Measurements from ENCODE around the gene NPNT.
"Not testable (repeated sequence)": the region's sequence is repeated elsewhere in the genome, so short reads cannot be mapped to it uniquely, and the experiment has no call there.

Gene NPNT, protein sequence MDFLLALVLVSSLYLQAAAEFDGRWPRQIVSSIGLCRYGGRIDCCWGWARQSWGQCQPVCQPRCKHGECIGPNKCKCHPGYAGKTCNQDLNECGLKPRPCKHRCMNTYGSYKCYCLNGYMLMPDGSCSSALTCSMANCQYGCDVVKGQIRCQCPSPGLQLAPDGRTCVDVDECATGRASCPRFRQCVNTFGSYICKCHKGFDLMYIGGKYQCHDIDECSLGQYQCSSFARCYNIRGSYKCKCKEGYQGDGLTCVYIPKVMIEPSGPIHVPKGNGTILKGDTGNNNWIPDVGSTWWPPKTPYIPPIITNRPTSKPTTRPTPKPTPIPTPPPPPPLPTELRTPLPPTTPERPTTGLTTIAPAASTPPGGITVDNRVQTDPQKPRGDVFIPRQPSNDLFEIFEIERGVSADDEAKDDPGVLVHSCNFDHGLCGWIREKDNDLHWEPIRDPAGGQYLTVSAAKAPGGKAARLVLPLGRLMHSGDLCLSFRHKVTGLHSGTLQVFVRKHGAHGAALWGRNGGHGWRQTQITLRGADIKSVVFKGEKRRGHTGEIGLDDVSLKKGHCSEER

DNA sequence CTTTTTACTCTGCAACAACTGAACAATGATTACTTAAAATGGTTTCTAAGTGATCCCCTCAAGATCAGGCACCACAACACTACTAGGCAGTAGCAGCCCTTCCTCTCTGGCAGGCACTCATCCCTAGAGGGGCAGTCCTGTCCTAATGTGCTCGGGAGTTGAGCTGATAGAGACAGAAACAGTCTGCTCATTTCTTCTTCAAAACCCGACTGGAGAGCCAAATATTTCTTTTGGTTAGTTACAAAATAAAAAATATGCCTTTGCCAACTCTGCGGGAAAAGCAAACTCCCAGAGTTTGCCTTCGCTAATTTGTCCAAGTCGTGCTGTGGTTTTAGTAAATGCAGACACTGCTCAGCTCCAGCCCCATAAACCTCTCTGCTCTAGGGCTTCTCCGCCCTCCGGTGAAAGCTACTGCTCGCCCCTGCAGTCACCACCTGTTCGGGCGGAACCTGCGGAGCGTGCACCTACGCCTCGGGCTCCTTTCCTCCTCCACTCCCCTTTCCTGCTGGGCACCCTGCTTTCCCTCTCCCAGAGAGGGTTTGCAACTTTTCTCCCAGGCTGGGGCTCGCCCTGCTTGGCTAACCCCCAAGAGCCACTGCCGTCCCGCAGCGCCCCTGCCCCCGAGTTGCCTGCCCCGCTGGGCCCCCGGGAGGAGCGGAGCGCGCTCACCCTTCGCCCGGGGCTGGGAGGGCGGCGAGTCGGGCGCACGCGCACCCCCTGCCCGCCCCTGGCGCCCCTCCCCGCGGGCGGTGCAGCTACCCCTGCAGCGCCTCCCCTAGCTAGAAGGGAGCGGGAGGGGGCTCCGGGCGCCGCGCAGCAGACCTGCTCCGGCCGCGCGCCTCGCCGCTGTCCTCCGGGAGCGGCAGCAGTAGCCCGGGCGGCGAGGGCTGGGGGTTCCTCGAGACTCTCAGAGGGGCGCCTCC is at the start of gene NPNT:
TSS of gene NPNT (plus strand) at position 812 of the 923 bp plus-strand sequence. CDS start 182 bp downstream, outside the sequence.
- no peaks in the 10 kb centered on the region for H3K9me3 ChIP-seq (ENCODE audit: control insufficient read depth, insufficient read depth, low read depth, low read length)
- peaks cover 95% of the 10 kb centered on the region for H3K27me3 ChIP-seq (ENCODE audit: control insufficient read depth, insufficient read depth, low read length)
- no peak within 1 kb of the TSS for H3K27ac ChIP-seq (ENCODE audit: low read depth, low read length)
- H3K4me1 ChIP-seq (ENCODE audit: control insufficient read depth, insufficient read depth, low read length), result peaks cover 5% of the 10 kb centered on the region; the same call in 1 of the 2 replicates
- no peaks in the 10 kb centered on the region for H3K36me3 ChIP-seq (ENCODE audit: control insufficient read depth, insufficient read depth, low read length)
- no peak within 1 kb of the TSS for H3K9ac ChIP-seq (ENCODE audit: low read length)
- peak within 1 kb of the TSS; percentile 66 for H3K4me3 ChIP-seq (ENCODE audit: low read depth, low read length)

DNA sequence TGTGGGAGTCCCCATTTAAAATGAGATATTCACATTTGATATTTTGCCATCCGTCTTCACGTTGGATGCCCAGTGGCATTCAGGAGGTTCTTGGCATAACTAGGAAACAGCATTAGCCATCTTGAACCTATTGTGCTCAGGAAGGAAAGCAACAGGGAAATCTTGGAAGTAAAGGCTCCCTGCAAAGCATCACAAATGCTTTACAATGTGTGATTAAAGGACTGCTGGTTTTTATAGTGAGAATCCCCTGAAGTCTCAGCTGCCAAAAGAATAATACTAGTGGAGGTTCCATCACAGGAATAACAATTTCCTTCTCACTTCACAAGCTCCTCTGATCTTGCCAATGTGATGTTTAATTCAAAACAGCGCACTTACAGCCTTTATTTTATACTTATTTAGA is 49.7 kb upstream of the NPNT start:
- H3K4me1 ChIP-seq (ENCODE audit: control insufficient read depth, insufficient read depth, low read length), result no peaks in the 10 kb centered on the region
- no peaks in the 10 kb centered on the region for H3K27me3 ChIP-seq (ENCODE audit: control insufficient read depth, insufficient read depth, low read length)
- H3K9ac ChIP-seq (ENCODE audit: low read length), result no peak overlapping the region
- H3K9me3 ChIP-seq (ENCODE audit: control insufficient read depth, insufficient read depth, low read depth, low read length), result no peaks in the 10 kb centered on the region
- peaks cover 19% of the 10 kb centered on the region for H3K36me3 ChIP-seq (ENCODE audit: control insufficient read depth, insufficient read depth, low read length)
- H3K27ac ChIP-seq (ENCODE audit: low read depth, low read length), result no peak overlapping the region
- H3K4me3 ChIP-seq (ENCODE audit: low read depth, low read length), result no peak overlapping the region

DNA sequence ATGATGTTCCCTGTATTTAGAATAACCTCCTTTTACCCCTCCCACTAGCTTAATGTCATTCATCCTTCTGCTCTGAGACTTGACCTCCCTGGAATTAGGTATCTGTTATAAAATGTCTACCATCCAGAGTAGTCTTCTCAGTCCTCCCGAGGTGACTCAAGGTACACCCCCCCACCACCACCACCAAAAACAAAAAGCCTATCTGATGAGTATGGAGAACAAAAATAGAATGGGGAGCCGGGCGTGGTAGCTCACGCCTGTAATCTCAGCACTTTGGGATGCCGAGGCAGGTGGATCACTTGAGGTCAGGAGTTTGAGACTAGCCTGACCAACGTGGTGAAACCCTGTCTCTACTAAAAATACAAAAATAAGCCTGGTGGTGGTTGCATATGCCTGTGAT is 46.9 kb upstream of the NPNT start:
- H3K4me1 ChIP-seq (ENCODE audit: control insufficient read depth, insufficient read depth, low read length); H3K9ac ChIP-seq (ENCODE audit: low read length); H3K27me3 ChIP-seq (ENCODE audit: control insufficient read depth, insufficient read depth, low read length); H3K27ac ChIP-seq (ENCODE audit: low read depth, low read length); H3K9me3 ChIP-seq (ENCODE audit: control insufficient read depth, insufficient read depth, low read depth, low read length); H3K4me3 ChIP-seq (ENCODE audit: low read depth, low read length): not testable (repeated sequence)
- H3K36me3 ChIP-seq (ENCODE audit: control insufficient read depth, insufficient read depth, low read length), result peaks cover 10% of the 10 kb centered on the region

DNA sequence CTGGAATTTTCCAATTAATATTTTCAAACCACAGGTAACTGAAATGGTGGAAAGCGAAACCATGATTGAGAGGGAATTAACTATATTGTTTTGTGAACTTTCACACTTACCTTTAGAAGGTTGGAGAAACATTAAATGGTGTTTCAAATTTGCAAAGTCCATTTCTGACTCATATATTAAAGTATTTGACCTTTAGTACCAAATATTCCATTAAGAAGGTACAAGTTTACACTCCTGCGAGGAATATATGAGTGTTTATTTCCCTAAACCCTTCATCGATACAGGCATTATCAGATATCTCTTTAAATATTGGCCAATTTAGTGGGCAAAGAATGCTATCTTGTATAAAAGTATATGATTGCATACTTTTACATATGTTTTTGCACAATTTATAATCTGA is 44.1 kb upstream of the NPNT start:
- Histone ChIP-seq H3K9me3 (ENCODE audit: control insufficient read depth, insufficient read depth, low read depth, low read length) (no peaks in the 10 kb centered on the region), H3K27ac (ENCODE audit: low read depth, low read length) (no peak overlapping the region), H3K9ac (ENCODE audit: low read length) (no peak overlapping the region), H3K4me3 (ENCODE audit: low read depth, low read length) (no peak overlapping the region), H3K36me3 (ENCODE audit: control insufficient read depth, insufficient read depth, low read length) (0 out of 2 replicates have a peak, but pooled peaks cover 4% of the 10 kb centered on the region), H3K27me3 (ENCODE audit: control insufficient read depth, insufficient read depth, low read length) (no peaks in the 10 kb centered on the region), H3K4me1 (ENCODE audit: control insufficient read depth, insufficient read depth, low read length) (no peaks in the 10 kb centered on the region)

DNA sequence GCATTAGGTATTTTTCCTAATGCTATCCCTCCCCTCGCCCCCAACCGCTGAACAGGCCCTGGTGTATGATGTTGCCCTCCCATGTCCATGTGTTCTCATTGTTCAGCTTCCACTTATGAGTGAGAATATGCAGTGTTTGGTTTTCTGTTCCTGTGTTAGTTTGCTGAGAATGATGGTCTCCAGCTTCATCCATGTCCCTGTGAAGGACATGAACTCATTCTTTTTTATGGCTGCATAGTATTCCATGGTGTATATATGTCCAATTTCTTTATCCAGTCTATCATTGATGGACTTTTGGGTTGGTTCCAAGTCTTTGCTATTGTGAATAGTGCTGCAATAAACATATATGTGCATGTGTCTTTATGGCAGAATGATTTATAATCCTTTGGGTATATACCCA is 43.0 kb upstream of the NPNT start:
- H3K27ac ChIP-seq (ENCODE audit: low read depth, low read length); H3K9ac ChIP-seq (ENCODE audit: low read length); H3K4me3 ChIP-seq (ENCODE audit: low read depth, low read length); H3K27me3 ChIP-seq (ENCODE audit: control insufficient read depth, insufficient read depth, low read length); H3K9me3 ChIP-seq (ENCODE audit: control insufficient read depth, insufficient read depth, low read depth, low read length); H3K4me1 ChIP-seq (ENCODE audit: control insufficient read depth, insufficient read depth, low read length); H3K36me3 ChIP-seq (ENCODE audit: control insufficient read depth, insufficient read depth, low read length): not testable (repeated sequence)

DNA sequence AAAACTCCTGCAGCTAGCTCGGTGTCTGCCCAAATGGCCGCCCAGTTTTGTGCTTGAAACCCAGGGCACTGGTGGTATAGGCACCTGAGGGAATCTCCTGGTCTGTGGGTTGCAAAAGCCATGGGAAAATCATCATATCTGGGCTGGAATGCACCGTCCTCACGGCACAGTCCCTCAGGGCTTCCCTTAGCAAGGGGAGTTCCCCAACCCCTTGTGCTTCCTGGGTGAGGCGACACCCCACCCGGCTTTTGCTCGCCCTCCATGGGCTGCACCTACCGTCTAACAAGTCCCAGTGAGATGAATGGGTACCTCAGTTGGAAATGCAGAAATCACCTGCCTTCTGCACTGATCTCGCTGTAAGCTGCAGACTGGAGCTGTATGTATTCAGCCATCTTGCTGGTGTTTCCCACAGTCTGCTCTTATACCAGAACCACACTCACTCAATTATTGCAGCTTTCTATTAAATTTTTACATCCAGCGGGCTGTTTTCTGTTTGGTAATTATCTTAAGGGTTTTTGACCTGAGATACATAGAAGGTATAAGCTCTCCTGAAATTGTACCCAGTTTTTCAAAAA is 36.7 kb upstream of the NPNT start:
- Histone ChIP-seq H3K27me3 (ENCODE audit: control insufficient read depth, insufficient read depth, low read length) (no peaks in the 10 kb centered on the region), H3K9me3 (ENCODE audit: control insufficient read depth, insufficient read depth, low read depth, low read length) (peaks cover 20% of the 10 kb centered on the region), H3K9ac (ENCODE audit: low read length) (no peak overlapping the region), H3K27ac (ENCODE audit: low read depth, low read length) (no peak overlapping the region), H3K36me3 (ENCODE audit: control insufficient read depth, insufficient read depth, low read length) (no peaks in the 10 kb centered on the region), H3K4me3 (ENCODE audit: low read depth, low read length) (no peak overlapping the region), H3K4me1 (ENCODE audit: control insufficient read depth, insufficient read depth, low read length) (no peaks in the 10 kb centered on the region)

DNA sequence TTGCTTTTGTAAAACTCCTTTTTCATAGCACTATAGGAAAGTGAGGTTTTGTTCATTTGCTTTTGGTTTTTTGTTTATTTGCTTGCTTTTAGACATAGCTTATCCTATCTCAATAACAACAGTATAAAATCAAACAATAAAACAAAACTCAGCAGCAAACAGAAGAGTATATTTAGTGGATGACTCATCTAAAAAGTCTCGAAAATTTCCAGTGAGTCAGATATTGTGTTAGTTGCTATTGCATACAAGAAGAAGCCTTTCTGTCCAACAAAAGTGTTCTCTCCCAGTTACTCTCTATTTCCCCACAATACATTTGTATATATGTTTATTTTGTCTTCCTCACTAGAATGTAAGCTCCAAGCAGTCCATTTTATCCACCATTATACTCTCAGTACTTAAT is 36.0 kb upstream of the NPNT start:
- H3K9me3 ChIP-seq (ENCODE audit: control insufficient read depth, insufficient read depth, low read depth, low read length), result peaks cover 20% of the 10 kb centered on the region
- H3K36me3 ChIP-seq (ENCODE audit: control insufficient read depth, insufficient read depth, low read length), result no peaks in the 10 kb centered on the region
- H3K27me3 ChIP-seq (ENCODE audit: control insufficient read depth, insufficient read depth, low read length), result no peaks in the 10 kb centered on the region
- no peak overlapping the region for H3K9ac ChIP-seq (ENCODE audit: low read length)
- H3K4me3 ChIP-seq (ENCODE audit: low read depth, low read length), result no peak overlapping the region
- no peak overlapping the region for H3K27ac ChIP-seq (ENCODE audit: low read depth, low read length)
- no peaks in the 10 kb centered on the region for H3K4me1 ChIP-seq (ENCODE audit: control insufficient read depth, insufficient read depth, low read length)

DNA sequence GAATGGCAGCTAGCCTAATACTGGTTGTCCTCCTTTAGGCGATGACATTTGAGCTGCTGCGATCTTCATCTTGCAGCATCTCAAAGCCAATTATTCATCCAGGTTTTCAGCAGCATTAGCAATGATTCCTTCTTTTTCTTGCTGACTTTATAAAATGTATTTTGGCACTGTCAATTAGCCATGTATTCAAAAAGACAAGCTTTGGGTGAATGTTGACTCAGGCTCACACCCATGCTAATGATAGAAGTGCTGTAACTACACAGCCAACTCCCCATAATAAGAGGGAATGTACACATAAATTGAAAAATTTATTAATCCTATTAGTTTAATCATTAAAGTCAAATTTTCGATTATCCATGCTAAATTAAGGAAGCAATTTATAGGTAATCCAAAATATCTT is 24.3 kb upstream of the NPNT start:
- no peaks in the 10 kb centered on the region for H3K36me3 ChIP-seq (ENCODE audit: control insufficient read depth, insufficient read depth, low read length)
- H3K4me3 ChIP-seq (ENCODE audit: low read depth, low read length), result no peak overlapping the region
- peaks cover 11% of the 10 kb centered on the region; the same call in 1 of the 2 replicates for H3K4me1 ChIP-seq (ENCODE audit: control insufficient read depth, insufficient read depth, low read length)
- no peaks in the 10 kb centered on the region for H3K27me3 ChIP-seq (ENCODE audit: control insufficient read depth, insufficient read depth, low read length)
- no peaks in the 10 kb centered on the region for H3K9me3 ChIP-seq (ENCODE audit: control insufficient read depth, insufficient read depth, low read depth, low read length)
- H3K27ac ChIP-seq (ENCODE audit: low read depth, low read length), result no peak overlapping the region
- H3K9ac ChIP-seq (ENCODE audit: low read length), result no peak overlapping the region

DNA sequence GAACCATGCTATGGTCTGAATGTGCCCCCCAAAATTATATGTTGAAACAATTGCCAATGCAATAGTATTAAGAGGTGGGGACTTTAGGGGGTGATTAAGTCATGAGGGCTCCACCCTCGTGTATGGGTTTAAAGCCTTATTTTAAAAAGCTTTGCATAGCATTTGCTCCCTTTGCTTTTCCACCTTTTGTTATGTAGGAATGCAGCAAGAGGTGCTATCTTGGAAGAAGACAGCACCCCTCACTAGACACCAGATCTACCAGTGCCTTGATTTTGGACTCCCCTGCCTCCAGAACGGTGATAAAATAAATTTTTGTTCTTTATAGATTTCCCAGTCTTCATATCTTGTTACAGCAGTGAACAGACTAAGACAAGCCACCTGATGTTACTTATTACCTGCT is 23.3 kb upstream of the NPNT start:
- H3K27me3 ChIP-seq (ENCODE audit: control insufficient read depth, insufficient read depth, low read length), result no peaks in the 10 kb centered on the region
- no peak overlapping the region for H3K9ac ChIP-seq (ENCODE audit: low read length)
- H3K27ac ChIP-seq (ENCODE audit: low read depth, low read length), result no peak overlapping the region
- H3K4me1 ChIP-seq (ENCODE audit: control insufficient read depth, insufficient read depth, low read length), result peaks cover 11% of the 10 kb centered on the region; the same call in 1 of the 2 replicates
- H3K36me3 ChIP-seq (ENCODE audit: control insufficient read depth, insufficient read depth, low read length), result no peaks in the 10 kb centered on the region
- H3K9me3 ChIP-seq (ENCODE audit: control insufficient read depth, insufficient read depth, low read depth, low read length), result no peaks in the 10 kb centered on the region
- H3K4me3 ChIP-seq (ENCODE audit: low read depth, low read length), result no peak overlapping the region

DNA sequence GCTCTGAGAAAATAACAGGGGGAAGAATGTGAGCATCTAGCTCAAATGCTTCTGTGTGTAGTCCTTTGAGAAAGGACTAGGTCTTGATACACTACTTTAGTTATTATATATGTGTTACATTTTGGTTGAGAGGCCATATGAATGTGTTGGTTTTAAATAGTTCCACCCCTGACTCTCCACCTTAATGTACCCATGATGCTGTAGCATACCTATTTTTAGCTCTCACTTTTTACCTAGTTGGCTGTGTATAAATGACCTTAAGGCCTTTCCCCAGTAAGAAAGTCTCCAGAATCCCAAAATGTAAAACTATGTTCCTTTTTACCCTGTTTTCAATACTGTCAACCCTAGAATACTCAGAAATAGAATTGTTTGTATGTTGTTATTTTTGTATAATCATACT is 20.0 kb upstream of the NPNT start:
- Histone ChIP-seq H3K4me3 (ENCODE audit: low read depth, low read length) (no peak overlapping the region), H3K9me3 (ENCODE audit: control insufficient read depth, insufficient read depth, low read depth, low read length) (peaks cover 5% of the 10 kb centered on the region; the same call in 1 of the 2 replicates), H3K27ac (ENCODE audit: low read depth, low read length) (no peak overlapping the region), H3K4me1 (ENCODE audit: control insufficient read depth, insufficient read depth, low read length) (peaks cover 11% of the 10 kb centered on the region; the same call in 1 of the 2 replicates), H3K36me3 (ENCODE audit: control insufficient read depth, insufficient read depth, low read length) (no peaks in the 10 kb centered on the region), H3K27me3 (ENCODE audit: control insufficient read depth, insufficient read depth, low read length) (no peaks in the 10 kb centered on the region), H3K9ac (ENCODE audit: low read length) (no peak overlapping the region)
